ENCODE measurements around the gene AGPS.
"Not testable (repeated sequence)": the region's sequence is repeated elsewhere in the genome, so short reads cannot be mapped to it uniquely, and the experiment has no call there.

Gene AGPS

DNA sequence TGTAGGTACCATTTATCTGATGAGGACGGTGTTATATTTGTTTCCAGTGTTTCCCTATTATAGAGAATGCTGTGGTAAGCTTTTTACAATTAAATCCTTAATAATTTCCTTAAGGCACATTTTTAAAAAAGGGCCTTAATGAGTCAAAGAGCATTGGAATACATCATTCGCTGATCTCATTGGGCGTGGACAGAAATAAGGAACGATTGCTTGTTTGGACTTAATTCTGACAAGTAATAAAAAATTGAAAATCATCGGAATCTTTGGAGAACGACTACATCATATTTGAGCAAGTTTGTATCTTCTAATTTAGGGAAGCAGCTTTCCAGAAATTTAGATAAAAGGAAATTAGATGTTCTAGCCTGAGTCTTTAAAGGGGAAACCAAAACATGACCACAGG, 11.3 kb downstream of the AGPS start:
- H3K4me3 ChIP-seq (ENCODE audit: low read depth, low read length): no peak overlapping the region
- no peak for DNase-seq (ENCODE audit: low read depth)
- TF ChIP-seq, protein P1, sequence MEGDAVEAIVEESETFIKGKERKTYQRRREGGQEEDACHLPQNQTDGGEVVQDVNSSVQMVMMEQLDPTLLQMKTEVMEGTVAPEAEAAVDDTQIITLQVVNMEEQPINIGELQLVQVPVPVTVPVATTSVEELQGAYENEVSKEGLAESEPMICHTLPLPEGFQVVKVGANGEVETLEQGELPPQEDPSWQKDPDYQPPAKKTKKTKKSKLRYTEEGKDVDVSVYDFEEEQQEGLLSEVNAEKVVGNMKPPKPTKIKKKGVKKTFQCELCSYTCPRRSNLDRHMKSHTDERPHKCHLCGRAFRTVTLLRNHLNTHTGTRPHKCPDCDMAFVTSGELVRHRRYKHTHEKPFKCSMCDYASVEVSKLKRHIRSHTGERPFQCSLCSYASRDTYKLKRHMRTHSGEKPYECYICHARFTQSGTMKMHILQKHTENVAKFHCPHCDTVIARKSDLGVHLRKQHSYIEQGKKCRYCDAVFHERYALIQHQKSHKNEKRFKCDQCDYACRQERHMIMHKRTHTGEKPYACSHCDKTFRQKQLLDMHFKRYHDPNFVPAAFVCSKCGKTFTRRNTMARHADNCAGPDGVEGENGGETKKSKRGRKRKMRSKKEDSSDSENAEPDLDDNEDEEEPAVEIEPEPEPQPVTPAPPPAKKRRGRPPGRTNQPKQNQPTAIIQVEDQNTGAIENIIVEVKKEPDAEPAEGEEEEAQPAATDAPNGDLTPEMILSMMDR (IDR thresholded peaks at IDR 0.05; ENCODE audit: control insufficient read depth, extremely low read depth, insufficient read depth): no peak

DNA sequence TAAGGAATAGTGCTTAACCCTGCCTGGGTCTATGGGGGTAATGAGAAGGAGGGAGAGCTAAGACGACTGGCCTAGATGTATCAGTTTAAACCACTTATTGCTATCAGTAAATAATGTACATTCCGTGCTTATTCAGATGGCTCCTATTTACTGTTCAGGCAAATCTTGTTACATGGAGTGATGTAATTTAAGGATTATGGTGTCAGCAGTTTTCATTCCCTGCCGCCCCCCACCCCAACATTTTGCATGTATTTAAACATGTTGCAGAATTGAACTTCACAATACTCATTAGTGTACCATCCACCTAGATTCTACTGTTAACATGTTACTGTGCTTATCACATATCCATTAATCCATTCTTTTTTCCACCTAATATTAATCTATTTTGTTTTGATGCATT, 11.7 kb downstream of the AGPS start:
- TF ChIP-seq, protein P1 (IDR thresholded peaks at IDR 0.05; ENCODE audit: control insufficient read depth, extremely low read depth, insufficient read depth): no peak
- DNase-seq (ENCODE audit: low read depth): no peak
- H3K4me3 ChIP-seq (ENCODE audit: low read depth, low read length): no peak overlapping the region

DNA sequence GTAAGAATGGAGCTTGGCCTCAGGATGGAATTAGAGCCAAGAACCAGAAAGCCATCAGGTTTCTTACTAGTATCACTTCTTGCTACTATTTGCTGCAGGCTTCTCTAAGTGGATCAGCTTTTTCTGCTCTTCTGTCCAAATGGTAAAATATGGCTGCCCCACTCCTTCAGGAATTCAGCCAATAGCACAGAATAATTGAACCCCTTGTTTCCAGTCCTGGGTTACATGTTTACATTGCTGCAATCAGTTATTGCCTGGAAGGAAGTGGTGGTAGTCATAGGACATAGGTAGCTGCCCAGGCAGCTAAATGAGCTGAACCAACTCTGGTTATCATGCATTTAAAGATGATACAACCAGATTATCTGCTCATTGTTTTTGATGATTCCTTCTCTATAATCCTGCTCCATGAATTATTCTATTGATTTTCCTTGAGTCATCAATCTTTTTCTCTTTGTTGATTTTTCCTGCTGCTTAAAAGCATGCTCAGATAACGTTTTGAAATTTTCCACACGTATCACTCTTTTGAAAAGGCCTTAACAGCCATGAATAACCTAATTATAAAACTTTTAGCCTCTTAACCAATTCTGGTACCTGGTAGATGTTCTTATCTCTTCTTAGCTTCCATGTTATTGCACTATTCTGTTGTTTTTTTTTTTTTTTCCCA, 12.6 kb downstream of the AGPS start:
- no peak for DNase-seq (ENCODE audit: low read depth)
- H3K4me3 ChIP-seq (ENCODE audit: low read depth, low read length): no peak overlapping the region
- TF ChIP-seq, protein P1 (IDR thresholded peaks at IDR 0.05; ENCODE audit: control insufficient read depth, extremely low read depth, insufficient read depth): no peak

DNA sequence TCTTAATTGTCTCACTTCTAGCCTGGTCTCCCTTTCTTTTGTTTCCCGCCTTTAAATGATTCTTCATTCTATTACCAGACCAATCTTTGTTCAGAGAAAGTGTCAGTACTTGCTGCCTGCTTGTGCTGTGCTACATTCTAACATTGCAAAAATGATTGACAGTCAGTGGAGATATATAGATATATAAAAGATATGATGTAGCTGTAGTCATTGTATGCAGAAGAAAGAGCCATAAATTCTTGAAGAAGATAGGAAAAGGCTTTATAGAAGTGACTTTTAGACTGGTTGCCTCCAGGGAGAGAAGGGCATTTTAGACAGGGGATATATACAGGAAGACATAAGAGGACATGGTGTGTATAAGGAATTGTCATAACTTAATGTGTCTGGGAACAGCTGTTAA, 13.6 kb downstream of the AGPS start:
- TF ChIP-seq, protein P1 (IDR thresholded peaks at IDR 0.05; ENCODE audit: control insufficient read depth, extremely low read depth, insufficient read depth): no peak
- no peak for DNase-seq (ENCODE audit: low read depth)
- no peak overlapping the region for H3K4me3 ChIP-seq (ENCODE audit: low read depth, low read length)

DNA sequence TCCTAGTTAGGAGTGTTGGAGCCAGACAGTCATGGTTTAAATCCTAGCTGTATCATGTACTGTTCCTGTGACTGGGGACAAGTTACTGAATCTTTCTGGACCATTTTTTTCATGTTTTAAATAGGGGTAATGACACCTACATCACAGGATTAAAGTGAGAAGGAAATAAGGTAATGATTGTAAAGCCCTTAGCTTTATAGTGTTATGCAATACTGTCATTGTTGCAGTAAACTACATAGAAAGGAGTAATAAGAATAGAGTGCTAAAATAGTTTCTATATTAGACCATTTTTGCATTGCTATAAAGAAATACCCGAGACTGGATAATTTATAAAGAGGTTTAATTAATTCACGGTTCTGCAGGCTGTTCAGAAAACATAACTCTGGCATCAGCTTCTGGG, 14.5 kb downstream of the AGPS start:
- TF ChIP-seq, protein P1 (IDR thresholded peaks at IDR 0.05; ENCODE audit: control insufficient read depth, extremely low read depth, insufficient read depth): no peak
- no peak overlapping the region for H3K4me3 ChIP-seq (ENCODE audit: low read depth, low read length)
- DNase-seq (ENCODE audit: low read depth): no peak

DNA sequence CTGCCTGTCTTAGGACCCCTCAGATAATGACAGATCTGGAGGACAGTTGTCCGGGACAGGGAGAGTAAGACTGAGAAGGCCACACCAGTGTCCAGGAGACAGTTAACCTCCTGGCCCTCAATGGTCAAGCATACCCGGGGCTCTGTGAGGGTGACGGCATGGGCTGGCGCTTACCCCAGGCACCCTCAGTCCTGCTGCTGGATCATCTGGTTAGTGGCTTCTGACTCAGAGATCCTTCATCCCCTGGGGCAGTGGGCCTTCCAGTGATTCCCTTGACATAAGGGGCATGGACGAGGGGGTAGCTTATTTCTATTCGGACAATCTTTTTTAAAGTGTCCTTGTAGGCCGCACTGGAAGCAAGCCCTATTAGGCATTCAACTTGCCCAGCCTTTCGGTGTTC, 18.1 kb downstream of the AGPS start:
- H3K4me3 ChIP-seq (ENCODE audit: low read depth, low read length); DNase-seq (ENCODE audit: low read depth): not testable (repeated sequence)

DNA sequence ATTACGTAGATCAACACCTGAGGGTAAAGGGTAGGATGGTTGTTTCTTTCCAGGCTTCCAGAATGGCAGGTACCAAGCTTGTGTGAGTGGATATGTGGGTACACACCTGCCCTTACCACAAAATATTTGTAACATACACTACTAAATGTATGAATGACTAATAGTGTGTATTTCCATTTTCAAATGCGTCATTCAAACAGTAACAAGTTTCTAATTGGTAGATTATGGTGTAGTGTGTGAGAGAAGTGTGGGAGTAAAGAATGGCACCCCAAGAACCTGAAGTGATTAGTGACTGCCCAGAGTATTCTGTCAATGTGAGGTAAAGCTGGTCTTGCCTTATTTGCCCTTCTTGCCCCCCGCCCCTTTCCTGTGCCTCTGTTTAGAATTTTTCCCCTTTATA, 21.1 kb downstream of the AGPS start:
- TF ChIP-seq, protein P1 (IDR thresholded peaks at IDR 0.05; ENCODE audit: control insufficient read depth, extremely low read depth, insufficient read depth): no peak
- DNase-seq (ENCODE audit: low read depth): no peak
- H3K4me3 ChIP-seq (ENCODE audit: low read depth, low read length): no peak overlapping the region
